Effector memory CD8-positive, alpha-beta T cell (primary cell): Measurements from ENCODE around the gene CYGB.

Experiments
- ATAC-seq: fragments of 150-1000 bp; cut with Tn5 transposase; replicated peaks from 2 replicates; pipeline ENCODE4 v1.10.0; 2021; ENCODE audit warnings: mild to moderate bottlenecking, moderate library complexity
- DNase-seq, 3 experiments: peaks; one replicate each; pipeline ENCODE4 v3.0.0; 2021
- H3K27ac Mint-ChIP-seq, 2 donors: one replicate each; pipeline ENCODE4 v1.8.0; 2022; ENCODE audit warnings: mild to moderate bottlenecking in 2 of 2, mixed read lengths in 2 of 2, moderate library complexity in 2 of 2
- H3K27me3 Mint-ChIP-seq, 2 donors: one replicate each; pipeline ENCODE4 v1.8.0; 2022; ENCODE audit warnings: mixed read lengths in 2 of 2
- H3K36me3 Mint-ChIP-seq: one replicate; pipeline ENCODE4 v1.8.0; 2022; ENCODE audit warnings: mild to moderate bottlenecking, moderate library complexity, mixed read lengths; ENCODE audit not compliant: insufficient read depth
- H3K4me1 Mint-ChIP-seq, 2 donors: one replicate each; pipeline ENCODE4 v1.8.0; 2022; ENCODE audit warnings: low read depth in 2 of 2, mixed read lengths in 2 of 2
- H3K4me3 Mint-ChIP-seq, 2 donors: one replicate each; pipeline ENCODE4 v1.8.0; 2022; ENCODE audit warnings: mild to moderate bottlenecking in 2 of 2, mixed read lengths in 2 of 2, moderate library complexity in 2 of 2
- H3K9me3 Mint-ChIP-seq, 2 donors: one replicate each; pipeline ENCODE4 v1.8.0; 2022; ENCODE audit warnings: mixed read lengths in 2 of 2

Gene CYGB

DNA sequence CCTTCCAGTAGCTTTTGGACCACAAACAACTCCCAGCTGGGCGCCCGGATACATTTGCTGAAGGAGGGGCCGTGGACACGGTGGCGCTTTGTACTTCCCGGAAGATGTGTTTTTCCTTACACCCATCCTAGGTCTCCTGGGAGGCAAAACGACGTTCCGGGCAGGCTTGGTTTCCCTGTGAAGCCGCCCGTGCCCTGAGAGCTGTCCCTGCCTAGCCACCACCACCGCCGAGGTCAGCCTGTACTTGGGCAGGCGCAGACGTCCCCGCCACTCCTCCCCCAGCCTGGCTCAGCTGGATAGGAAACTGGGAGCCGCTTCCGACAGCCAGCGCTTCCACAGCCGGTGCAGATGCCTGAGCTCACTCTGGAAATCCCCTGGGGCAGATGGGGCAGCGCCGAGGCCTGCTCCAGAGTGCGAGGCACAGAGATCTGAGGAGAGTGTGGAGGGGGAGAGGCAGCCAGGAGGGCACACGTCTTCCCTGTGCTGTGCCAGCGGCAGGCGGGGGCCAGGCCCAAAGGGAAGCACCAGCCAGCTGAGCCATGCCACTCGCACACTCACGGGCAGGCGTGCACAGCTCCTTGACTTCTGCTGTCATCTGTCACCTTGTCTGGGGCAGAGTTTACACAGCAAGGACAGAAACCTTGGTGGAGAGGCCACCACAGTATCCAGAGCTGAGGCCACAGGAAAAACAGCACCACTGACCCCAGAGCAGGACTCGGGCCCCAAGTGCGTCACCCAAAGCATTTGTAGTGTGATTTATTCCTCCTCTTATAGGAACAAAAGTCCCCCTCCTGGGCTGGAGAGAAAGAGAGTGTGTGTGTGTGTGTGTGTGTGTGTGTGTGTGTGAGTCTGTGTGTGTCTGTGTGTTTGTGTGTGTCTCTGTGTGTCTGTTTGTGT lies 39.3 kb downstream of the CYGB start:
- Mint-ChIP-seq H3K4me1 (peaks cover 76 to 79% of the 10 kb centered on the region in 2 donors), H3K9me3 (no peaks in the 10 kb centered on the region), H3K27me3 (no peaks in the 10 kb centered on the region), H3K27ac (peak overlapping the region; percentile 97 to 99), H3K36me3 (peaks cover 32% of the 10 kb centered on the region), H3K4me3 (peak overlapping the region; percentile 85 to 95)
- ATAC-seq (no peak), DNase-seq (no peak)

DNA sequence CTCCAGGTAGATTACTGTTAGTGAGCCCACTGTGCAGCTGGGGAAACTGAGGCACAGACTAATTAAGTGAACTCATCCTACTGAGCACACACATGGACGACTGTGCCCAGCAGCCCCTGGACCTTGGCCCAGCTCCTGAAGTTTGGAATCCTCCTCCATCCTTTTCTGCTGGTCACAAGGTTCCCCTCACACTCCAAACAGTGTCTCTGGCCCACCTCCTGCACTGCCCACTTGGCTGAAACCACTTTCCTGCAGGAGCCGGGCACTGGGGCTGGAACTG lies 39.9 kb downstream of the CYGB start:
- ATAC-seq (no peak), DNase-seq (no peak)
- H3K27ac Mint-ChIP-seq: peak overlapping the region; percentile 98 to 99
- peaks cover 79 to 81% of the 10 kb centered on the region in 2 donors for H3K4me1 Mint-ChIP-seq
- H3K27me3 Mint-ChIP-seq: no peaks in the 10 kb centered on the region
- peaks cover 32% of the 10 kb centered on the region for H3K36me3 Mint-ChIP-seq
- peak overlapping the region; percentile 85 to 95 for H3K4me3 Mint-ChIP-seq
- H3K9me3 Mint-ChIP-seq: no peaks in the 10 kb centered on the region

DNA sequence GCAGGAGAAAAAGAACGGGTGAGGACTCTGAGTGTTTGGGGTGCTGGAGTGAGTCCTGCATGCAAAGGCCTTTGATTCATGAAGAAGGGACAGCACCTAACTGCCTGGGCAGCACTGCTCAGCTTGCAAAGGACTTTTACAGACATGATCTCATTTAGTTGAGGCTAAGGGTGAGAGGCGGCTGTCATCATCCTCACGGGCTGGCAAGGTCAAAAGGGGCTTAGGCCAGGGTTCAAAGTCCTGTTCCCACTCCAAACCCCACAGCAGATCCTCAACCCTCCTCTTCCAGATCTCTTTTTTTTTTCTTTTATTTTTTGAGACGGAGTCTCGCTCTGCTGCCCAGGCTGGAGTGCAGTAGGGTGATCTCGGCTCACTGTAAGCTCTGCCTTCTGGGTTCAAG lies 41.0 kb downstream of the CYGB start:
- H3K4me1 Mint-ChIP-seq: peaks cover 78 to 82% of the 10 kb centered on the region in 2 donors
- ATAC-seq (no peak), DNase-seq (no peak)
- no peaks in the 10 kb centered on the region for H3K9me3 Mint-ChIP-seq
- no peaks in the 10 kb centered on the region for H3K27me3 Mint-ChIP-seq
- peaks cover 26% of the 10 kb centered on the region for H3K36me3 Mint-ChIP-seq
- peak overlapping the region; percentile 85 to 95 for H3K4me3 Mint-ChIP-seq
- H3K27ac Mint-ChIP-seq: peak overlapping the region; percentile 98 to 99

DNA sequence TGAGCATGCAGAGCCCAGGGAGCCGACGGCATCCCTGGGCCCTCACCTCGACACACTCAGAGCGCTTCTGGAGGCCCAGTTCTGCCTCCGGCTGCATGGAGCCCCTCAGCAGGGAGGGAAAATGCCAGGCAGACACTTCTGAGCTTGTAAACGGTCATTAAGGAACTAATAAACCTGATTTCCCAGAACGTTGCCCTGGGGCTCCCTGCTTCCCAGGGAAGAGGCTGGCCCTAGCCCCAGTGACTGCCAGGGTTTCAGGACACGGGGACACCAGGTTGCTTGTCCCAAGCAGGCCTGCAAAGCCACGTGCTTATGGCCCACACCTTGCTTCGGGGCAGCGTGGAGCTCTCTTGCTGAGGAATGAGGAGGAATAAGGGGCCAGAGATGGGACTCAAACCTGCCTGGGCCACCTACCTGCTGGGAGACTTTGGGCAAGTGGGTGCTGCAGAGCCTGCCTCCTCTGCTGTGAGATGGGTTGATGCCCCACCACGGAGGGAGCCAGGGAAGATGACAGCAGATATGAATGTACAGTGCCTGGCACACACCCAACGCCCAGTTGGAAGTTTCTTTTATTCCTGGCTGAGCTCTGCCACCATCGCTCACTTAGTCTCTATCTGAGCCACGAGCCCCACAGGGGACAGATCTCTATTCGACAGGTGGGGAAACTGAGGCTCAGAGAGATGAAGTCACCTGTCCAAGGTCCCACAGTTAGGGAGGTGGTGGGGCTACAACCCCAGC lies 41.7 kb downstream of the CYGB start:
- Mint-ChIP-seq H3K4me1 (peaks cover 76 to 84% of the 10 kb centered on the region in 2 donors), H3K4me3 (peak overlapping the region; percentile 6 to 85), H3K36me3 (peaks cover 26% of the 10 kb centered on the region), H3K27ac (peak overlapping the region; percentile 98 to 99), H3K9me3 (no peaks in the 10 kb centered on the region), H3K27me3 (no peaks in the 10 kb centered on the region)
- DNase-seq: no peak
- no peak for ATAC-seq

DNA sequence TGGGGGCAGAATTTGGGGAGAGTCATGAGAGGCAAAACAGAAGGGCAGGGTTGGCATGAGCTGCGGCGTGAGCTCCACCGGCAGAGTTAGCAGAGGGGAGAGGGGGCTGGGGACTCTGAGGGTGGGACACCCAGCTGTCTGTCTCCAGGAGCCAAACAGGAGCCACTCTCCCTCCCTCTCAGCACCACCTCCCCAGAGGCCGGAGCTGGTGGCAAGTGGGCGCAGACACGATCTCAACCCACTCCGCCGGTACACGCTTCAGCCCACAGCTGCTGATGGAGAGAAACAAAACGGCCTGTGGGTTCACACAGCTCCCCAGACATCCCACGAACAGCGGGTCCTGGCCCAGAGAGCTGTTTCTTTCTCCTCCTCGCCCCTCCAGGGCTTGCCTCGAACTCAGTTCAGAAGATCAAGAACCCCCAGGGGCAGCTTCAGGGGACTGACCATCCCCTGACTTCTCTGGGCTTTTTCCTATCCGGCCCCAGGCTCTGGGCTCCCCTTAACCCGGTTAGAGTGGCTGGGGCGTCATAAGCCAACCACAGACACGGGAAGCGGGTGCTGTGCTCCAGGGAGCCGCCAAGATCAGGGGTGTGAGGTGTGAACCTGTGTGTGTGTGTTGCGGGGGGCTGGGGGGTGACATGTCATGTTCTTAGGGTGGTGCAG lies 43.9 kb downstream of the CYGB start:
- H3K4me1 Mint-ChIP-seq: peaks cover 64 to 75% of the 10 kb centered on the region in 2 donors
- peaks cover 18% of the 10 kb centered on the region for H3K36me3 Mint-ChIP-seq
- DNase-seq: peak; percentile 54 to 57 (median 54)
- H3K9me3 Mint-ChIP-seq: no peaks in the 10 kb centered on the region
- H3K27me3 Mint-ChIP-seq: no peaks in the 10 kb centered on the region
- H3K4me3 Mint-ChIP-seq: peak overlapping the region; percentile 88 to 94
- peak; percentile 69 for ATAC-seq
- peak overlapping the region; percentile 95 to 98 for H3K27ac Mint-ChIP-seq

DNA sequence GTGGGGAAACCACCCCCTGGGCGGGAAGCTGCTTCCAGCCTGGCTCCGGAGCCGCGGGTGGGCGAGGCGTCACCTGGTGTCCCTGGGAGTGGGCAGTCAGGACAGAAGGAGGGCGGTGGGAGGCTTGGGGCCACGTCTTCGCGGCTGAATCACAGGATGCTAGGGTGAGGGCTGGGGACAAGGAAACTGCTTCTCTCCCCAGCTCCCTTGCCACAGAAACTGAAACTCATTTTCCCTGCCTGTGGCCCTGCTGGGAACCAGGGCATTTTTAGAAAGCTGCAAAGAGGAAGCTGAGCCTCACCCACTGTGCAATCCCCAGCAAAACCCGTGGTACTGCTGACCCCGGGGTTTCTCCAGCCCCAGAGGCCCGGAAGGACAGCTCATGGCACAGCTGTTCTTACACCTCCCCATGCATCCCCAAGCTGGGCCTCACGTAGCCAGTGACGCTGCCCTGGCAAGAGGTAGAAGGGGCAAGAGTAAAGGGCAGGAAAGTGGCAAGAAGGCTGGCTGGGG lies 44.5 kb downstream of the CYGB start:
- Mint-ChIP-seq H3K9me3 (no peaks in the 10 kb centered on the region), H3K27me3 (no peaks in the 10 kb centered on the region), H3K27ac (peak overlapping the region; percentile 95 to 98), H3K4me3 (peak overlapping the region; percentile 88 to 94), H3K4me1 (peaks cover 58 to 69% of the 10 kb centered on the region in 2 donors), H3K36me3 (peaks cover 12% of the 10 kb centered on the region)
- ATAC-seq (peak; percentile 43), DNase-seq (peak in 2 of 3 experiments; percentile 26 to 27)

DNA sequence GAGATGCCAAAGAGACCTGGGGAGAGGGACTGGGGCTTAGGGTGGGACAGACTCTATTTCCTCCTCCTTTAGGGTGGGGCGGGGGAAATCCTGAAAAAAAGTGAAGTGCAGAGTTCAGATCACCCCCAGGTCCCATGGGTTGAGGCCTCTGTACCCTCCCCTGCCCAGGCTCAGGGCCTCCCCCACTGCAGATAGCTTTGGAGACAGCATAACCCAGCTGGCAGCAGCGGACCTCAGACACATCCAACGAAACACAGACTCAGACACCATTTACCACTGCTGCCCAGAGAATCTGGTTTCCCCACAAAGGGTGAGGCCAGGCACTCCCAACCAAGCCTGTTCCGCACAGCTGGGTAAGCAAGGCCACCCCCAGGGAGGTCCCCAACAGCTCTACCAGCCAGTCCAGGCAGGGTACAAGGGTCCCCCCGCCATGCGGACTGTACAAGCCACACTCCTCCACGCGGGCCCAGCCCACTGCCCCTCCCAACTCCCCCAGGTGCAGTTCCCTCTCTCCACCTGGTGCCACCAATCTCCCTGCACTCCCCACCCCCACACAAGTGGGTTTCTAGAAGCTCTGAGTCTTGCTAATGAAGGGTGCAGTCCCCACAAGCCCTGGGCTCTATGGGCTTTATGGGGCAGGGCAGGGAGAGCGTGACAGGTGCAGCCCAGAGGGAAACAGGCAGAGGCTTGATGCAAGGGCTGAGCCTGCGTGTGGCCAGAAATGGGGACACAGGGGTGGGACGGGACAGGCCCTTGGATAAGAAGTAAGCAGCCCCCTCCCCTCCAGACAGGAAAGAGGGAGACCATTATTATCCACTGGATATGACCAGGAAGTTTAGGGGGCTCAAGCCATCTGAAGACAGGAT lies 45.2 kb downstream of the CYGB start:
- H3K4me1 Mint-ChIP-seq: peaks cover 52 to 65% of the 10 kb centered on the region in 2 donors
- H3K27ac Mint-ChIP-seq: peak overlapping the region; percentile 95 to 98
- H3K9me3 Mint-ChIP-seq: no peaks in the 10 kb centered on the region
- ATAC-seq: peak; percentile 28
- DNase-seq: no peak
- peaks cover 14% of the 10 kb centered on the region for H3K36me3 Mint-ChIP-seq
- peak overlapping the region; percentile 88 to 94 for H3K4me3 Mint-ChIP-seq
- H3K27me3 Mint-ChIP-seq: no peaks in the 10 kb centered on the region

DNA sequence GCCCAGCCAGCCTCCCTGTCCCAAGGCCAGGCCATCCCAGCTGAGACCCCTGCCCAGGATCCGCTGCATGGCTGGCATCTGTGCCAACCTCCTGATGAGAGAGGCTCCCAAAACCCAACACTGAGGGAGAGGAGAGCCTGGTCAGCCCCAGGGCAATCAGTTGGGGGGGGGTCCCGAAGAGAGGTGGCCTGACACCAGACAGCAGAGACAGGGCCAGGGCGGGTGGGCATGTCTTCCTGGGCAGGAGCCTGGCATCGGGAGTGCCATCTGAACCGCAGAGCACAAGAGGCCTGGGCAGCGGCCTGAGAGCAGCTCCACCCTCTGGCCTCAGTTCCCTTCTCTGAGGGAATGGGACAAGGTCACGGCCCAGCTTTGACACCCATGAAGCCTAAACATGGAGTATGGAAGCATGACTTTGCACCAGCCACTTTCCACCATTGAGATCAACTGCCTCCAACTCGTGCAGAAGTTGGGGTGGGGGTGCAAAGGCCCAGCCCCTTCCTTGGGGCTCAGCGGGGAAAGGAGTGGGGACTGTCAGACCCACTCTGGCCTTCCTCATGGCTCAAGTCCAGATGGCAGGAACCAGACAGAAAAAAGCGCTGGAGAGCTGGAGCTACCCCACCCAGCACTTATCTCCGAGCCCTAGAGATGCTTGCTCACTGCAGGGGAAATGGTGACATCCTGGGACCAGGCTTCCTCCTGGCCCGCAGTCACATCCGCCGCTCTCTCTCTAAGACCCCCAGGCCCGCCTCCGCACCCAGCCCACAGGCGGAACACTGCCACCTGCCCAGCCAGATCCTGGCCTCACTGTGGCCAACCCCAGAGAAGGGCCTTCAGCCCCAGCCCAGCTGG lies 46.0 kb downstream of the CYGB start:
- Mint-ChIP-seq H3K27ac (peak overlapping the region; percentile 95 to 98), H3K27me3 (no peaks in the 10 kb centered on the region), H3K4me3 (peak overlapping the region; percentile 88 to 94), H3K4me1 (peaks cover 44 to 60% of the 10 kb centered on the region in 2 donors), H3K9me3 (no peaks in the 10 kb centered on the region), H3K36me3 (peaks cover 14% of the 10 kb centered on the region)
- DNase-seq (no peak), ATAC-seq (no peak)

DNA sequence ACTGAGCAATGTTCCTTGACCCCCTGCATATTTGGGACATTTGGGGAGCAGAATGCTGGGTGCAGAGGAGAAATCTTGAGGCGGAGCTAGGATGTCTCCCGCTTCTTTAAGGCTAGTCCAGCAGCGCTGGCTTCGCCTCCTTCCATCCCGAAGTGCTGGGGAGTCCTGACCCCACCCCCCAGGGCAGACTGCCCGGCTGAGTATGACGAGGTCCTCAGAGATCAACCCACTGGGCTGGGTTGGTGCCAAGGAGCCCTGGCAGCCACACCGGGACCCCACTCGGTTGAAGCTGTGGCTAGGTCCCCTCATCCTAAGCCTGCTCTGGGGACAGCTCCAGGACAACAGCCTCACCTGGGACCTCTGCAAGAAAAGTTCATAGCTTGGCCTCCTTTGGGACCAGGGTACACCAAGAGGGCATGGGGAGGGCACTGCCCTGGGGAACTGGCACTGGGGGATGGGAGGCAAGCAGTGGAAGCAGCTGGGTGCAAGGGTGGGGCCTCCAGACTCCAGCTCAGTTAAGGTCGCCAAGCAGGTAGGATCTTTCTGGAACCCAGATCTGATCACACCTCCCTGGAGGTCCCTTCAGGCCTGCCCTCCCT lies 47.3 kb downstream of the CYGB start:
- Mint-ChIP-seq H3K36me3 (peaks cover 14% of the 10 kb centered on the region), H3K9me3 (no peaks in the 10 kb centered on the region), H3K27ac (peak overlapping the region; percentile 95 to 98), H3K4me3 (no peak overlapping the region), H3K4me1 (peaks cover 36 to 47% of the 10 kb centered on the region in 2 donors), H3K27me3 (no peaks in the 10 kb centered on the region)
- no peak for ATAC-seq
- DNase-seq: no peak

DNA sequence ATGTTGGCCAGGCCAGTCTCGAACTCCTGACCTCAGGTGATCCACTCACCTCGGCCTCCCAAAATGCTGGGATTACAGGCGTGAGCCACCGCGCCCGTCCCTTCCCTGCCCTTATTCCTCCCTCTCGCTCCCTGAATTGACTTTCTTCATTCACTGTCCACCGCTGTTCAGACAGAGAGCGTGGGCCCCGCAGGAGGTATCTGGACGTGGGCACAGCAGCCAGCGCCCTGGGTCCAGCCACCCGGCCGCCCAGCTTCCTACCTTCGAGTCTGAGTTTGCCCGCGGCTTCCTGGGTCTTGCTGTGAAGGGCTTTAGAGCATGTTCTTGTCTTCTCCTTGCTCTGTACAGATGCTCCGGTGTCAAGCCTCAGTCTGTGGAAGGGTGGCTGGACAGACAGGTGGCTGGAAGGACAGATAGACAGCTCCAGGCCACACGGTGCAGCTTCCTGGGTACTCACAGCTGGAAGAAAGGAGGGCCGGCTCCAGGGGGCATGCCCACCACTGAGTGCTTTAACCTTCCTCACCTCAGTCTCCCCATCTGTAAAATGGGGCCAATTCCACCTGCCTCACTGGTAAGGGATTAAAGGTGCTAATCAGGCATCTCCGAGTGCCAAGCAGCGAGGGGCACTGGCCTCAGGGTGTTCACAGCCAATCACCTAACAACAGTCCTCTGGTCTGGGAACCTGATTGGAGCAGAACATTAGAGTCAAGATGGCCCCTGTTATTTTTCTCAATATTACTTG lies 49.9 kb downstream of the CYGB start:
- no peaks in the 10 kb centered on the region for H3K27me3 Mint-ChIP-seq
- H3K9me3 Mint-ChIP-seq: no peaks in the 10 kb centered on the region
- ATAC-seq: no peak
- peak overlapping the region in 1 of 2 donors; percentile 98 for H3K27ac Mint-ChIP-seq
- peaks cover 27% of the 10 kb centered on the region for H3K36me3 Mint-ChIP-seq
- DNase-seq: no peak
- H3K4me3 Mint-ChIP-seq: peak overlapping the region in 1 of 2 donors; percentile 40
- H3K4me1 Mint-ChIP-seq: peaks cover 19 to 32% of the 10 kb centered on the region in 2 donors

DNA sequence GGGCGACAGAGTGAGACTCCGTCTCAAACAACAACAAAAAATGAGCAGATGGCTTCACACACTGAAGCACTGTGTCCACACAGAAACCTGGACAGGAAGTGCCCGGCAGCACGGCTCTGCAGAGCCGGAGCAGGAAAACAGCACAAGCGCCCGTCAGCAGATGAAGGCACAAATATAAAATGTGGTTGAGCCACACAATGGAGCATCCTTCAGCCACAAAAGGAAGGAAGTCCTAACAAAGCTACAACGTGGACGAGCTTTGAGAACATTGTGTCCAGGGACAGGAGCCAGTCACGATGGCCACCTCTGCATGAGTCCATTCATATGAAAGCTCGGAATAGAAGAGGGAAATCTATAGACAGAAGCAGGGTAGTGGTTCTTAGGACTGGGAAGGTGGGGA lies 51.9 kb downstream of the CYGB start:
- Mint-ChIP-seq H3K4me1 (peaks cover 8 to 21% of the 10 kb centered on the region in 2 donors), H3K27ac (peak overlapping the region in 1 of 2 donors; percentile 77), H3K9me3 (no peaks in the 10 kb centered on the region), H3K27me3 (no peaks in the 10 kb centered on the region), H3K4me3 (no peak overlapping the region), H3K36me3 (peaks cover 25% of the 10 kb centered on the region)
- DNase-seq: no peak
- no peak for ATAC-seq
